Activated CD4-positive, alpha-beta T cell treated with anti-CD3 and anti-CD28 coated beads, Interleukin-2, amount 10 ng/mL, durations not matched to agents 7 days and 5 days (primary cell): Measurements from ENCODE around the gene KRTAP12-2. TPM values are rescaled to one million over a fixed set of nuclear protein-coding genes. Genes with fewer than 3 reads are reported as not detected.
"Not testable (repeated sequence)": the region's sequence is repeated elsewhere in the genome, so short reads cannot be mapped to it uniquely, and the experiment has no call there.

Experiments used
- CTCF ChIA-PET: fragments of 350-600 bp; sonication (Branson Sonifier 250); formaldehyde crosslinking; loops from one replicate; lab custom pipeline; 2021; ENCODE audit warnings: antibody characterized with exemption; lab: Charles Lee
- POLR2A ChIA-PET: fragments of 350-600 bp; sonication (Branson Sonifier 250); formaldehyde crosslinking; loops from one replicate; lab custom pipeline; 2021; ENCODE audit warnings: antibody characterized with exemption; lab: Charles Lee
- DNase-seq: peaks from one replicate; pipeline ENCODE4 v3.0.0-alpha.2; 2020
- H3K27ac Mint-ChIP-seq: one replicate; pipeline ENCODE4 v1.8.0; 2021; ENCODE audit warnings: mild to moderate bottlenecking, moderate library complexity, mixed read lengths
- H3K27me3 Mint-ChIP-seq: one replicate; pipeline ENCODE4 v1.8.0; 2021; ENCODE audit warnings: mixed read lengths
- H3K36me3 Mint-ChIP-seq: one replicate; pipeline ENCODE4 v1.8.0; 2021; ENCODE audit warnings: low read depth, mixed read lengths
- H3K4me1 Mint-ChIP-seq: one replicate; pipeline ENCODE4 v1.8.0; 2021; ENCODE audit warnings: mixed read lengths
- H3K4me3 Mint-ChIP-seq: one replicate; pipeline ENCODE4 v1.8.0; 2021; ENCODE audit warnings: mild to moderate bottlenecking, moderate library complexity, mixed read lengths
- H3K9me3 Mint-ChIP-seq: one replicate; pipeline ENCODE4 v1.8.0; 2021; ENCODE audit warnings: mixed read lengths
- total RNA-seq, 2 experiments: library from RNA; stranded (reverse); gene quantifications; one replicate each; pipeline ENCODE4 v1.2.3, GENCODE V29; 2021

KRTAP12-2 gene
- total RNA-seq, 2 experiments from 2014 or later, result not detected

GRCh38 chr21:44699502-44700001 lies 32.8 kb upstream of the KRTAP12-2 start:
- Mint-ChIP-seq H3K27ac (no peak overlapping the region), H3K27me3 (peaks cover 65% of the 10 kb centered on the region), H3K4me1 (no peaks in the 10 kb centered on the region), H3K4me3 (no peak overlapping the region), H3K36me3 (no peaks in the 10 kb centered on the region), H3K9me3 (no peaks in the 10 kb centered on the region)
- ChIA-PET POLR2A (no interaction called here), CTCF (interaction anchor here (0.6 to 1.2 kb wide), 2 partner anchors 10 to 31 kb away, joined by 3 read pairs; no protein-coding TSS in a partner anchor)
- DNase-seq, result peak; percentile 4

GRCh38 chr21:44697811-44698734 lies 31.3 kb upstream of the KRTAP12-2 start:
- Mint-ChIP-seq H3K36me3 (no peaks in the 10 kb centered on the region), H3K9me3 (peaks cover 6% of the 10 kb centered on the region), H3K27me3 (peaks cover 56% of the 10 kb centered on the region), H3K4me3 (no peak overlapping the region), H3K27ac (no peak overlapping the region), H3K4me1 (no peaks in the 10 kb centered on the region)
- ChIA-PET CTCF (no interaction called here), POLR2A (no interaction called here)
- peak; percentile 4 for DNase-seq

GRCh38 chr21:44697172-44697810 lies 30.6 kb upstream of the KRTAP12-2 start, which contains the start of gene KRTAP10-12:
Gene KRTAP10-12, plus strand, starts transcription at chr21:44697172. Its CDS starts 30 bp downstream, at chr21:44697202.
- CTCF ChIA-PET, result interaction anchor here (0.6 kb wide), 1 partner anchor 187 kb away, joined by 3 read pairs; no protein-coding TSS in a partner anchor
- H3K27ac Mint-ChIP-seq, H3K4me3 Mint-ChIP-seq, POLR2A ChIA-PET, H3K4me1 Mint-ChIP-seq, H3K36me3 Mint-ChIP-seq: not testable (repeated sequence)
- peak; percentile 1 for DNase-seq
- Mint-ChIP-seq H3K27me3 (peaks cover 54% of the 10 kb centered on the region), H3K9me3 (peaks cover 11% of the 10 kb centered on the region)

- Mint-ChIP-seq H3K9me3 (peaks cover 11% of the 10 kb centered on the region), H3K27me3 (peaks cover 54% of the 10 kb centered on the region), H3K4me3 (no peak overlapping the region), H3K4me1 (no peaks in the 10 kb centered on the region), H3K27ac (no peak overlapping the region), H3K36me3 (no peaks in the 10 kb centered on the region)
- ChIA-PET CTCF (no interaction called here), POLR2A (no interaction called here)
- peak; percentile 2 for DNase-seq
Observed at GRCh38 chr21:44696572-44696971, 29.8 kb upstream of the KRTAP12-2 start.

- H3K9me3 Mint-ChIP-seq, result peaks cover 11% of the 10 kb centered on the region
- no peaks in the 10 kb centered on the region for H3K4me1 Mint-ChIP-seq
- no peak overlapping the region for H3K27ac Mint-ChIP-seq
- H3K27me3 Mint-ChIP-seq, result peaks cover 54% of the 10 kb centered on the region
- DNase-seq, result peak; percentile 1
- ChIA-PET CTCF (no interaction called here), POLR2A (no interaction called here)
- no peaks in the 10 kb centered on the region for H3K36me3 Mint-ChIP-seq
- no peak overlapping the region for H3K4me3 Mint-ChIP-seq
Observed at GRCh38 chr21:44695641-44696040, 28.9 kb upstream of the KRTAP12-2 start.

- ChIA-PET POLR2A (no interaction called here), CTCF (interaction anchor here (0.6 kb wide), 1 partner anchor 13 kb away, joined by 3 read pairs; no protein-coding TSS in a partner anchor)
- Mint-ChIP-seq H3K36me3 (no peaks in the 10 kb centered on the region), H3K27me3 (peaks cover 57% of the 10 kb centered on the region), H3K4me3 (no peak overlapping the region), H3K9me3 (peaks cover 11% of the 10 kb centered on the region), H3K4me1 (no peaks in the 10 kb centered on the region), H3K27ac (no peak overlapping the region)
- DNase-seq, result peak; percentile 3
Observed at GRCh38 chr21:44695184-44695583, 28.5 kb upstream of the KRTAP12-2 start.

- peaks cover 56% of the 10 kb centered on the region for H3K27me3 Mint-ChIP-seq
- H3K27ac Mint-ChIP-seq, result no peak overlapping the region
- H3K36me3 Mint-ChIP-seq, result no peaks in the 10 kb centered on the region
- no peak overlapping the region for H3K4me3 Mint-ChIP-seq
- POLR2A ChIA-PET, result no interaction called here
- no peaks in the 10 kb centered on the region for H3K4me1 Mint-ChIP-seq
- DNase-seq, result peak; percentile 3
- CTCF ChIA-PET, result interaction anchor here (0.6 to 1.1 kb wide), 2 partner anchors 9 to 14 kb away, joined by 3 to 4 read pairs; no protein-coding TSS in a partner anchor
- H3K9me3 Mint-ChIP-seq, result peaks cover 11% of the 10 kb centered on the region
Observed at GRCh38 chr21:44694776-44695175, 28.0 kb upstream of the KRTAP12-2 start.

- Mint-ChIP-seq H3K27me3 (peaks cover 41% of the 10 kb centered on the region), H3K9me3 (peaks cover 11% of the 10 kb centered on the region), H3K36me3 (no peaks in the 10 kb centered on the region), H3K27ac (no peak overlapping the region), H3K4me1 (no peaks in the 10 kb centered on the region), H3K4me3 (no peak overlapping the region)
- DNase-seq, result no peak
- CTCF ChIA-PET, result no interaction called here
- POLR2A ChIA-PET, result no interaction called here
Observed at GRCh38 chr21:44692798-44693512, 26.2 kb upstream of the KRTAP12-2 start.

- no peak overlapping the region for H3K4me3 Mint-ChIP-seq
- H3K27ac Mint-ChIP-seq, result no peak overlapping the region
- H3K36me3 Mint-ChIP-seq, result no peaks in the 10 kb centered on the region
- ChIA-PET POLR2A (no interaction called here), CTCF (interaction anchor here (1.0 kb wide), 1 partner anchor 18 kb away, joined by 3 read pairs; no protein-coding TSS in a partner anchor)
- H3K9me3 Mint-ChIP-seq, result peaks cover 11% of the 10 kb centered on the region
- no peaks in the 10 kb centered on the region for H3K4me1 Mint-ChIP-seq
- no peak for DNase-seq
- peaks cover 31% of the 10 kb centered on the region for H3K27me3 Mint-ChIP-seq
Observed at GRCh38 chr21:44691686-44692085, 25.0 kb upstream of the KRTAP12-2 start.

GRCh38 chr21:44689740-44690139 lies 23.0 kb upstream of the KRTAP12-2 start:
- peaks cover 21% of the 10 kb centered on the region for H3K27me3 Mint-ChIP-seq
- POLR2A ChIA-PET, CTCF ChIA-PET, H3K4me1 Mint-ChIP-seq, H3K27ac Mint-ChIP-seq, H3K4me3 Mint-ChIP-seq, H3K36me3 Mint-ChIP-seq: not testable (repeated sequence)
- H3K9me3 Mint-ChIP-seq, result peaks cover 11% of the 10 kb centered on the region
- peak; percentile 1 for DNase-seq

- POLR2A ChIA-PET, result no interaction called here
- DNase-seq, result no peak
- H3K4me3 Mint-ChIP-seq, result no peak overlapping the region
Observed at GRCh38 chr21:44687671-44688070, 20.9 kb upstream of the KRTAP12-2 start.

GRCh38 chr21:44686843-44687561 lies 20.3 kb upstream of the KRTAP12-2 start:
- H3K27ac Mint-ChIP-seq, result no peak overlapping the region
- ChIA-PET CTCF (no interaction called here), POLR2A (interaction anchor here (0.6 kb wide), 1 partner anchor 269 kb away, joined by 3 read pairs; no protein-coding TSS in a partner anchor)
- H3K27me3 Mint-ChIP-seq, result peaks cover 17% of the 10 kb centered on the region
- no peak for DNase-seq
- peaks cover 5% of the 10 kb centered on the region for H3K4me1 Mint-ChIP-seq
- H3K4me3 Mint-ChIP-seq, result no peak overlapping the region
- no peaks in the 10 kb centered on the region for H3K9me3 Mint-ChIP-seq
- no peaks in the 10 kb centered on the region for H3K36me3 Mint-ChIP-seq

More at GRCh38 chr21:44687671-44688070, 20.9 kb upstream of the KRTAP12-2 start:
- H3K27me3 Mint-ChIP-seq, result peaks cover 20% of the 10 kb centered on the region
- peaks cover 5% of the 10 kb centered on the region for H3K4me1 Mint-ChIP-seq
- peaks cover 2% of the 10 kb centered on the region for H3K9me3 Mint-ChIP-seq
- H3K27ac Mint-ChIP-seq, result no peak overlapping the region
- no peaks in the 10 kb centered on the region for H3K36me3 Mint-ChIP-seq
- CTCF ChIA-PET, result no interaction called here
